MM.1S (cell line): ENCODE data around the gene CALHM2.

Source experiments
- CTCF ChIP-seq: fragments of 300-600 bp; sonication (generic); IDR thresholded peaks from 2 replicates; pipeline ENCODE4 v1.5.1; 2016; ENCODE audit warnings: antibody characterized with exemption, low read length, mixed read lengths
- EZH2 ChIP-seq: fragments of 300-600 bp; sonication (generic); optimal IDR thresholded peaks from 2 replicates; pipeline ENCODE3; 2017; ENCODE audit warnings: low read depth, mild to moderate bottlenecking, antibody characterized with exemption, low read length, mixed read lengths

- no peak for TF ChIP-seq EZH2
- no peak for TF ChIP-seq CTCF
Observed at GRCh38 chr10:103501186-103501585, 49.0 kb upstream of the CALHM2 start.
